ENCODE measurements around the gene TSFM.

Gene TSFM

GRCh38 chr12:57737467-57738460, 44.8 kb upstream of the TSFM start:
- peak; percentile 39 for TF ChIP-seq CTCF (IDR thresholded peaks at IDR 0.05)

- TF ChIP-seq CTCF (IDR thresholded peaks at IDR 0.05), result no peak
Observed at GRCh38 chr12:57738661-57739237, 43.8 kb upstream of the TSFM start, which contains the start of gene AGAP2. TSS of gene AGAP2 (minus strand) at chr12:57738742. CDS start at chr12:57738246, 496 bp downstream.

GRCh38 chr12:57739387-57739786, 43.2 kb upstream of the TSFM start:
- TF ChIP-seq CTCF (IDR thresholded peaks at IDR 0.05), result no peak

GRCh38 chr12:57739914-57740538, 42.6 kb upstream of the TSFM start:
- no peak for TF ChIP-seq CTCF (IDR thresholded peaks at IDR 0.05)

DNA sequence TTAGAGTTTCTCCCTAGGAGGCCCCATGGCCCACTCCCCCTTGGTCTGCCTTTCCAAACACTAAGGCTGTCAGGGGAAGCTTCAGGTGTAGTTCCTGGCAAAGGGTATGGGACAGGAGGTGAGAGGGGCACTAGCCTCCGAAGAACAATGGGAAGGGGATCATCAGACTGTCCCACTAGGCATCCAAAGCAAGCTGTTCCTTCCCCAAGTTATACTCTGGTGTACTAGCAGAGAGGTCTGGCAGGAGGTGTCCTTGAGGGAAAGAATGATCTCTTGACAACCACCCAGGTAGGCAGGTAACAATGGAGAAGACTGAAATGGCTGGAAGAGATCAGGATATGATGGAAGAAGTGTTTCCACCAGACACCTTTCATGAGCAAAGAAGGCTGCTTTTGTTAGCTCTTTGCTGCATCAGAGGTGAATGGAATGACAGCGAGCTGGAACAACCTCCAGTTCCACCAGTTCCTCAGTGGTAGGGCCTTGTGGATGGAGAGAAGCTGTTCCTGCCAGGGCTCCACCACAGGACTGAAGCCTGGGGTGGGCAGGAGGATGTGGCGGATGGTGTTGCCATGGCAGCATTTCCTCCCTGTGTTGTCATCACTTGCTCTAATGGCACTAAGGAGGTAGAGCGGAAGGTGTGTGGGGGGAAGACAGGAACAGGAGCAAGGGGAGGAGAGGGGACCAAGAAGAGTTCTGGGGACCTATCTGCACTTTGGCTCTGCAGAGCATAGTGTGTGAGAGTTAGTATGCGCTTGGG, 41.8 kb upstream of the TSFM start:
- TF ChIP-seq CTCF (IDR thresholded peaks at IDR 0.05), result no peak

- no peak for TF ChIP-seq CTCF (IDR thresholded peaks at IDR 0.05)
Observed at GRCh38 chr12:57741413-57741789, 41.2 kb upstream of the TSFM start.

Data from LNCAP (cell line).